Urothelium cell line (cell line): ENCODE measurements around the gene SF3B6.
A peak's percentile ranks its signal among the peaks of the same experiment; 100 is the strongest.

ENCODE experiments used
- DNase-seq: peaks from one replicate; pipeline ENCODE4 v3.0.0; 2011; ENCODE audit warnings: low spot score, mixed read lengths
- FAIRE-seq: peaks from 2 replicates; lab custom pipeline; 2011; peaks lifted over from hg19 to GRCh38; lab: Jason Lieb, UNC

Gene SF3B6

GRCh38 chr2:24022324-24022974 is 53.7 kb downstream of the SF3B6 start:
- peak; percentile 30 for FAIRE-seq
- no peak for DNase-seq

DNA sequence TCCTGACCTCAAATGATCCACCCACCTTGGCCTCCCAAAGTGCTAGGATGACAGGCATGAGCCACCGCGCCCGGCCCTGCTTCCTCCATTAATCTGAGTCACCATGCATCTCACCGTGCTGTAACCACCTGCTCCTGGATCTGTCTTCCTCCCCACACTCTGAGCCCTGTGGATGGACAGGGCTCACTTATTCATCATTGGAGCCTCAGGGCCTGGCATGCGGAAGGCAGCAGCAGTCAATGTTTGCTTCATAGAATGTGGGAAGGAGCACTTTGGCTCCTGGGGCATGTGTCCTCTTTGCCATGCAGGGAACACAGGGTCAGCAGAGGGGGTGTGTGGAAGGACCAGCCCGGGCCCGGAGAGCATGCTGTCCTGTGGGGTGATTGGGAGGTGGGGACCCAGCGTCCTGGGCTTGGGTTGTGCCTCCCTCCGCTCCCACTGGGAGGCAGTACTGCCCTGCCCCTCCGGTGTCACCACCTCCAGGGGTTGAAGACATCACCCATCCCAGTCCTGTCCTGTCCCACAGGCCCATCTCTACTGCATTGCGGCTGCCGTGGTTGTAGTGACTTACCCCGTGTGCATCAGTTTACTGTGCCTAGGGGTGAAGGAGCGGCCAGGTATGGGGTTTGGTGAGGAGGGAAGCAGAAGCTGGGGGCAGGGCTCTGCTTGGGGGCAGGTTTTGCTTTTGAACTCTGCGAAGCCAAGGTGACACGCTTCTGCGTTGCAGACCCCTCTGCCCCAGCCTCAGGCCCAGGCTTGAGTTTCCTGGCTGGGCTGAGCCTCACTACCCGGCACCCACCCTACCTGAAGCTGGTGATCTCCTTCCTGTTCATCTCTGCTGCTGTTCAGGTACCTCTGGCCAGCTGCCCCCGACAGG is 54.8 kb downstream of the SF3B6 start:
- peak; percentile 73 for FAIRE-seq
- DNase-seq: no peak

- no peak for DNase-seq
- no peak for FAIRE-seq
Observed at GRCh38 chr2:24020244-24020643, 55.9 kb downstream of the SF3B6 start.

- DNase-seq (no peak), FAIRE-seq (no peak)
Observed at GRCh38 chr2:24019729-24020128, 56.4 kb downstream of the SF3B6 start.

DNA sequence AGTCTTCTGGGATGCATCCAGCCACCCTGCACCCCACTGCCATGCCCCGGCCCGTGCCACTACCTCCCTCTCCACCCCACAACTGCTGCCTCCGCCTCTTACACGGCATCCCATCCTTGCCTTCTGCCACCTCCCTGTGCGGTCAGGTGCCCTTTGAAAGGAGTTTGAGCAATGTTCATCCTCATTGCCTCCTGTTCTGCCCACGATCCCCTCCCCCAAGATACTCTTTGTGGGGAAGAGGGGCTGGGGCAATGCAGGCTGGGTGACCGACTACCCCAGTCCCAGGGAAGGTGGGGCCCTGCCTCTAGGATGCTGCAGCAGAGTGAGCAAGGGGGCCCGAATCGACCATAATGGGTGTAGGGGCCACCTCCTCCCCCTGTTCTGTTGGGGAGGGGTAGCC is 57.9 kb downstream of the SF3B6 start:
- no peak for FAIRE-seq
- DNase-seq: no peak

- FAIRE-seq: no peak
Observed at GRCh38 chr2:24017711-24018110, 58.4 kb downstream of the SF3B6 start.

More at GRCh38 chr2:24017711-24018110, 58.4 kb downstream of the SF3B6 start:
- no peak for DNase-seq
